Parathyroid adenoma (tissue), 2 donors: Measurements from ENCODE around the gene ATP6V1G2.
A peak's percentile ranks its signal among the peaks of the same experiment; 100 is the strongest.

Experiments
- H2AFZ ChIP-seq: fragments of 300-600 bp; sonication (generic); one replicate; pipeline ENCODE4 v1.7.0; 2017; ENCODE audit warnings: antibody characterized with exemption, mild to moderate bottlenecking
- H3K27ac ChIP-seq: fragments of 300-600 bp; sonication (generic); one replicate; pipeline ENCODE4 v1.7.0; 2017
- H3K27me3 ChIP-seq: fragments of 300-600 bp; sonication (generic); one replicate; pipeline ENCODE4 v1.7.0; 2017; ENCODE audit warnings: low read length; ENCODE audit not compliant: control insufficient read depth, insufficient read depth
- H3K36me3 ChIP-seq: fragments of 300-600 bp; sonication (generic); one replicate; pipeline ENCODE4 v1.7.0; 2017; ENCODE audit warnings: low read length; ENCODE audit not compliant: control insufficient read depth, insufficient read depth
- H3K4me1 ChIP-seq: fragments of 300-600 bp; sonication (generic); one replicate; pipeline ENCODE4 v1.7.0; 2017; ENCODE audit warnings: control low read depth
- H3K4me2 ChIP-seq: fragments of 300-600 bp; sonication (generic); one replicate; pipeline ENCODE4 v1.7.0; 2017; ENCODE audit warnings: low read length
- H3K4me3 ChIP-seq: fragments of 300-600 bp; sonication (generic); one replicate; pipeline ENCODE4 v1.7.0; 2017; ENCODE audit warnings: low read depth, low read length
- H3K79me2 ChIP-seq: fragments of 300-600 bp; sonication (generic); one replicate; pipeline ENCODE4 v1.7.0; 2017; ENCODE audit warnings: control low read depth
- H3K9ac ChIP-seq: fragments of 300-600 bp; sonication (generic); one replicate; pipeline ENCODE4 v1.7.0; 2017; ENCODE audit warnings: mild to moderate bottlenecking
- H3K9me3 ChIP-seq: fragments of 300-600 bp; sonication (generic); one replicate; pipeline ENCODE4 v1.7.0; 2017; ENCODE audit warnings: low read length; ENCODE audit not compliant: control insufficient read depth
- CTCF ChIP-seq: fragments of 300-600 bp; sonication (generic); IDR thresholded peaks from one replicate; pipeline ENCODE4 v1.7.0; 2017; ENCODE audit warnings: antibody characterized with exemption, mild to moderate bottlenecking
- donor health status: primary hyperparathyroidism.

The ATP6V1G2 gene

GRCh38 chr6:31533455-31533841, 13.0 kb downstream of the ATP6V1G2 start:
- H3K27me3 ChIP-seq = no peaks in the 10 kb centered on the region
- no peak overlapping the region for H3K27ac ChIP-seq
- no peaks in the 10 kb centered on the region for H3K36me3 ChIP-seq
- no peaks in the 10 kb centered on the region for H3K79me2 ChIP-seq
- H3K4me3 ChIP-seq = no peak overlapping the region
- peaks cover 7% of the 10 kb centered on the region for H3K4me1 ChIP-seq
- no peak overlapping the region for H3K9ac ChIP-seq
- no peaks in the 10 kb centered on the region for H3K9me3 ChIP-seq
- TF ChIP-seq CTCF = no peak
- no peak overlapping the region for H2AFZ ChIP-seq
- H3K4me2 ChIP-seq = no peak overlapping the region

- Histone ChIP-seq H3K4me2 (no peak overlapping the region), H3K9ac (no peak overlapping the region), H2AFZ (no peak overlapping the region), H3K79me2 (no peaks in the 10 kb centered on the region), H3K4me3 (no peak overlapping the region), H3K27ac (peak overlapping the region; percentile 34), H3K9me3 (no peaks in the 10 kb centered on the region), H3K4me1 (peaks cover 6% of the 10 kb centered on the region), H3K27me3 (no peaks in the 10 kb centered on the region), H3K36me3 (no peaks in the 10 kb centered on the region)
- no peak for TF ChIP-seq CTCF
Observed at GRCh38 chr6:31532644-31533454, 13.6 kb downstream of the ATP6V1G2 start.

DNA sequence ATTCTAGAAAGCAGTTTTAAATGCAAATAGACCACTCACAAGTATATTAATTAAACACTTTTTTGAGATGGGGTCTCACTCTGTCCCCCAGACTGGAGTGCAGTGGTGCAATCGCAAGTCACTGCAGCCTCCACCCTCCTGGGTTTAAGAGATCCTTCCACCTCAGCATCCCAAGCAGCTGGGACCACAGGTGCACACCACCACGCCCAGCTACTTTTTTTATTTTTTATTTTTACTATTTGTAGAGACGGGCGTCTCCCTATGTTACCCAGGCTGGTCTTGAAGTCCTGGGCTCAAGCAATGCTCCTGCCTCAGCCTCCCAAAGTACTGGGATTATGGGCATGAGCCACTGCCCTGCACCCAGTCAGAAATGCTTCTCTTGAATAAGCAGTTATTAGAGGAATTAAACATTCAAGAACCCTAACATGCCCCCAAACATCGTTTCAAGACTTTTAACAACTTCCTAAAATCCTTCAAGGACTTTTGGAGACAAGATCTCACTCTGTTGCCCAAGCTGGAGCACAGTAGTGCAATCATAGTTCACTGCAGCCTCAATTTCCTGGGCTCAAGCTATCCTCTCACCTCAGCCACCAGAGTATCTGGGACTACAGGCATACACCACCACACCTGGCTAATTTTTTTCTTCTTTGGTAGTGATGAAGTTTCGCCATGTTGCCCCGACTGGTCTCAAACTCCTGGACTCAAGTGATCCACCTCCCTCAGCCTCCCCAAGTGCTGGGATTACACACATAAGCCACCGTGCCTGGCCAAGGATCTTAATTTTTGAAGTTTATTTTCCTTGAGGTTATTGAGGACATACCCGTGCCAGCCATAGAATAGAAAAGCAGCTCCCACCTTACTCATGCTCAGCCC, 14.4 kb downstream of the ATP6V1G2 start:
- Histone ChIP-seq H3K79me2 (no peaks in the 10 kb centered on the region), H2AFZ (no peak overlapping the region), H3K9me3 (no peaks in the 10 kb centered on the region), H3K4me1 (peaks cover 6% of the 10 kb centered on the region), H3K27ac (peak overlapping the region; percentile 34), H3K9ac (no peak overlapping the region), H3K36me3 (no peaks in the 10 kb centered on the region), H3K4me2 (no peak overlapping the region), H3K4me3 (no peak overlapping the region), H3K27me3 (no peaks in the 10 kb centered on the region)
- TF ChIP-seq CTCF = no peak

DNA sequence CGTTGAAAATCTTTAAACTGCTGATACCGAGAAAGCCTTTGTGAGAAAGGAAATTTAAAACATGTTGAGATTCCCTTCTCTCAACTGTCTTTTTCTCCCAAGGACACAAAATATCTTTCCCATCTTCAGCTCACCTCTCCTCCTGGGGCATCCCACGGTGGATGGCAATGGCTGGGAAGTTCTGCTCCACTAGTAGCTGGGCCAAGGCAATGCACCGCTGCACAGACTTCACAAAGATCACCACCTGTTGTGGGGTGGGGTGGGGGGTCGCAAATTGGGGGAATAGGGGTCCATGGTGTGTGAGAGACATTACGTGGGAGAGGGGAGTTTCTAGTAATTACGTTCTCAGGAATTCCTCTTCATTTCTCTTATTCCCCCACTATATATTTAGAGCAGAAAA, 15.2 kb downstream of the ATP6V1G2 start:
- Histone ChIP-seq H3K27ac (no peak overlapping the region), H2AFZ (no peak overlapping the region), H3K4me1 (peaks cover 6% of the 10 kb centered on the region), H3K9me3 (no peaks in the 10 kb centered on the region), H3K79me2 (no peaks in the 10 kb centered on the region), H3K9ac (no peak overlapping the region), H3K27me3 (no peaks in the 10 kb centered on the region), H3K36me3 (no peaks in the 10 kb centered on the region), H3K4me3 (no peak overlapping the region), H3K4me2 (no peak overlapping the region)
- no peak for TF ChIP-seq CTCF
